ENCODE measurements around the gene FGF12.

- TF ChIP-seq, protein P1, sequence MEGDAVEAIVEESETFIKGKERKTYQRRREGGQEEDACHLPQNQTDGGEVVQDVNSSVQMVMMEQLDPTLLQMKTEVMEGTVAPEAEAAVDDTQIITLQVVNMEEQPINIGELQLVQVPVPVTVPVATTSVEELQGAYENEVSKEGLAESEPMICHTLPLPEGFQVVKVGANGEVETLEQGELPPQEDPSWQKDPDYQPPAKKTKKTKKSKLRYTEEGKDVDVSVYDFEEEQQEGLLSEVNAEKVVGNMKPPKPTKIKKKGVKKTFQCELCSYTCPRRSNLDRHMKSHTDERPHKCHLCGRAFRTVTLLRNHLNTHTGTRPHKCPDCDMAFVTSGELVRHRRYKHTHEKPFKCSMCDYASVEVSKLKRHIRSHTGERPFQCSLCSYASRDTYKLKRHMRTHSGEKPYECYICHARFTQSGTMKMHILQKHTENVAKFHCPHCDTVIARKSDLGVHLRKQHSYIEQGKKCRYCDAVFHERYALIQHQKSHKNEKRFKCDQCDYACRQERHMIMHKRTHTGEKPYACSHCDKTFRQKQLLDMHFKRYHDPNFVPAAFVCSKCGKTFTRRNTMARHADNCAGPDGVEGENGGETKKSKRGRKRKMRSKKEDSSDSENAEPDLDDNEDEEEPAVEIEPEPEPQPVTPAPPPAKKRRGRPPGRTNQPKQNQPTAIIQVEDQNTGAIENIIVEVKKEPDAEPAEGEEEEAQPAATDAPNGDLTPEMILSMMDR (IDR thresholded peaks at IDR 0.05), result no peak
- no peak for TF ChIP-seq POLR2A (IDR thresholded peaks at IDR 0.05)
- TF ChIP-seq POLR2AphosphoS5 (IDR thresholded peaks at IDR 0.05), result no peak
These were observed 177.0 kb downstream of the FGF12 start for GRCh38 chr3:192550356-192550755.

Data from breast epithelium (tissue), 3 donors.